GM21786 (cell line): Measurements from ENCODE around the gene ONECUT3.
"Not testable (repeated sequence)": the region's sequence is repeated elsewhere in the genome, so short reads cannot be mapped to it uniquely, and the experiment has no call there.

Experiments used
- ATAC-seq: cut with Tn5 transposase; IDR thresholded peaks from one replicate; pipeline ENCODE4 v1.9.1; 2021; ENCODE audit not compliant: unreplicated experiment

ONECUT3 gene

DNA sequence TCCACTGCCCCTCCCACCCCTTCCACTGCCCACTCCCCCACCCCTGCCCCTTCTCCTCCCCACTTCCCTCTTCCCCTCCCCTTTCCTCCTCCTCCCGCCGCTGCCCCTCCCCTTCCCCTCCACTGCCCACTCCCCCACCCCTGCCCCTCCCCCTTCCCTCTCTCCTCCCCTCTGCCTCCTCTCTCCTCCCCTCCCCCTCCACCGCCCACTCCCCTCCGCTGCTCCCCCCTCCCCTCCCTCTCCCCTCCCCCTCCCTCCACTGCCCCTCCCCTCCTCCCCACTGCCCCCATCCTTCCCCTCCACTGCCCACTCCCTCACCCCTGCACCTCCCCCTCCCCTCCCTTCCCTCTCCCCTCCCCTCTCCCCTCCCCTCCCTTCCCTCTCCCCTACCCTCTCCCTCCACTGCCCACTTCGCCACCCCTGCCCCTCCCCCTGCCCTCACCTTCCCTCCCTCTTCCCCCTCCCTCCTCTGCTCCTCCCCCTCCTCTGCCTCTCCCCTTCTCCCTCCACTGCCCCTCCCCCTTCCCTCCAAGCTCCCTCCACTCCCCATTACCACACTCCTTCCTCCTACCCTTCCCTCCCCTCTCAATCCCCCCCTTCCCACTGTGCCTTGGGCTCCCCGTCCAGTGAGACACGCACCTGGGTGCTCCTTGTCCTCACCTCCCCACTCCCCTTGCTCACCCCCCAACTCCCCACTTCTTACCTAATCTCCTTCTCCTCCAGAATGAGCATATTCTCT is 36.9 kb downstream of the ONECUT3 start:
- no peak for ATAC-seq

DNA sequence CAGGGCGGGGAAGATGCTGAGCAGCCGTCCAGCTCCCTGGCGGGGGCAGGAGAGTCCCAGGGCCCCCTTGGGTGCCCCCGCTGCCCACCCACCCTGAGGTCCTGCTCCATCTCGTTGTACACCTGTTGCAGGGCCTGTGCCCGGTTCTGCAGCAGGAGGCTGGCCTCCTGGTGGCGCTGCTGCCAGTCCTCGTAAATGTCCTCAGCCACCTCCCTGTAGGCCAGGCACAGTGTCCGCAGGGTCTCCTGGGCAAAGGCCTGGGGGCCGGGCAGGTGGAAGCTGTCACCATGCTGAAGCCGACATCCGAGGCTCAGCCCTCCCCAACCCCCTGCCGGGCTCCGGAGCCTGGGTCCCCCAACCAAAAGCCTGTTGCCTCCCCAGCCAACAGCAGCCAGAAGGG is 38.6 kb downstream of the ONECUT3 start:
- no peak for ATAC-seq

DNA sequence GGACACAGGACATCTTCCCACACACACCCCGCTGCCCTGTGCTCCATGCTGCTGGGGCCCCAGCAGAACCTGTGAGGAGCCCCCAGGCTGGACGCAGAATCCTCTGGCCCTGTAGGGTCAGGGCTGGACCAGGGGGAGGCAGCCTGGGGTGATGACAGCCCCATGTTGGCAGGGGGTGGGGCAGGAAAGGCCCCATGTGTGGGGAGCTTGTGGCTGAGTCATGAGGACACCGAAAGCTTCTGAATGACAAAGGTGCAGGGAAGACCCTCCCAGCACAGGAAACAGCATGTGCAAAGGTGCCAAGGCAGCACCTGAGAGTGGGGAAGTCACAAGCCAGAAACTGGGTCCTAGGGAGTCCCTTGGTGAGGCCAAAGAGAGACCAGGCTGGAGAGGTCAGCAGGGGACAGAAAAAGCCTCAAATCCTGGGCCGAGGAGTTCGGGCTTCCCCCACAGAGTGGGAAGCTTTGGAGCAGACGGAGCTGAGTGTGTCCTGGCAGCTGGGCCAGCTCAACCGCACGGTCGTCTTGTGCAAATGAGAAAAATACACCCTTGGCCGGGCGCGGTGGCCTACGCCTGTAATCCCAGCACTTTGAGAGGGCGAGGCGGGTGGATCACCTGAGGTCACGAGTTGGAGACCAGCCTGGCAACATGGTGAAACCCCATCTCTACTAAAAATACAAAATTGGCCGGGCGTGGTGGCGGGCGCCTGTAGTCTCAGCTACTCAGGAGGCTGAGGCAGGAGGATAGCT is 41.3 kb downstream of the ONECUT3 start:
- no peak for ATAC-seq

DNA sequence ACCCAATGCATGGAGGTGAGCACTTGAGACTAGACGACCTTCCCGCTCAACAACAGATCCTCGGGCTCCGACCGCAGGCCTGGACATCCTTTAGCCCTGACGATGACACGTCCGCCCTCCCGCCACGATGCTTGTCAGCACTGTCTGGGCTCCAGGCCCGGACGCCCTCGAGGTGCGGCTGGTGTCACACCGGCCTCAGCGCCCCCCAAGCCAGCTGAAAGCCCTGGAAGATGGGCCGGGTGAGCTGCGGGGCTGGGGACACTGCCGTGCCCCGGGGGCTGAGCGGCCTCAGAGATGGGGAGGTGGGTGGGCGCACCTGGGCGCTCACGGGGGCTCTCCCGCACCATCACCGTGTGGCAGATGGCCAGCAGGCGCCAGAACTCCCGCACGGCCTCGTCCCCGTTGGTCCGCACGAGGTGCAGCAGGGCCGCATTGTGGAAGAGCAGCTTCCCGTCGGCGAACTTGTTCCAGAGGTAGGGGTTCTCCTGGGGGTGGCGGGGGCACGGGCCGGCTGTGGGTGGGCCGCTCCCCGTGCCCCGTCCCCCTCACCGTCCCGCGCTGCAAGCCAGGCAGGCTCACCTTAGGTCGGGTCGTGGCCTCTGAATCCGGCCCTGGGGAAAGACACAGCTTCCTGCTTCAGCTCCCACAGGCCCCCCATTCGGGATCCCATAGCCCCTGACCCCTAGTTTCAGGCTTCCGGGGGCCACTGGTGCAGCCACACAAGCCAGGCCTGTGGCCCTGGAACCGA is 43.3 kb downstream of the ONECUT3 start:
- no peak for ATAC-seq

DNA sequence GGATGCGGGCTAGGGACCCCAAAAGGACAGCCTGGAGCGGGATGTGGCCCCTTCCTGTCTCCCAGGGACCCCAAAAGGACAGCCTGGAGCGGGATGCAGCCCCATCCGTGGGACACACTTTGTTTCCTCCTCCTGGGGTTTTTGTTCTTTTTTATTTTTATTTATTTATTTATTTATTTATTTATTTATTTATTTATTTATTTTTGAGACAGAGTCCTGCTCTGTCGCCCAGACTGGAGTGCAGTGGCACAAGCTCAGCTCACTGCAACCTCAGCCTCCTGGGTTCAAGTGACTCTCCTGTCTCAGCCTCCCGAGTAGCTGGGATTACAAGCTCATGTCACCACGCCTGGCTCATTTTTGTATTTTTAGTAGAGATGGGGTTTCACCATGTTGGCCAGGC is 44.0 kb downstream of the ONECUT3 start:
- ATAC-seq, result not testable (repeated sequence)

DNA sequence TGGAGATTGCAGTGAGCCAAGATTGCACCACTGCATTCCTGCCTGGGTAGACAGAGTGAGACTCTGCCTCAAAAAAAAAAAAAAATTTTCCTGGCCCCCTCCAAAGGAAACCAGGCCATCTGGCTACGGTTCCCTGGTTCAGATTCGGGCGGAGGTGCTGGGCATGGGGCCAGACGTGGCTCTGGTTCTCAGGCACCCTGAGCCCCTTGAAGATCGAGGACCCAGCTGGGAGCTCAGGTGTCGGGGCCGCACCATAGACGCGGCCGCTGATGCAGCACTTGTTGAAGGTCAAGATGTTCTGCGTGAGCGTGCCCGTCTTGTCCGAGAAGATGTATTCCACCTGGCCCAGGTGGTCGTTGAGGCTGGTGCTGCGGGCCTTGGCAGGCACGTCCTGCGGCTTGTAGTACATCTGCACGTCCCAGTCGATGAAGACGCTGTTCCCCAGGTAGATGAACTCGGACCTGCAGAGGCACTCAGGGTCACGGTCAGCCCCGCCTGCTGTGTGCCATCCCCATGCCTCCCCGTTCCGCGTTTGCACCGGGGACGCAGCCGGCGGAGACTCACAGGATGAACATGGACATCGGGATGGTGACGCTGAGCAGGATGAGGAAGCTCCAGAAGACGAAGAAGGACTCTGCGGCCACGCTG is 46.5 kb downstream of the ONECUT3 start:
- ATAC-seq, result no peak

DNA sequence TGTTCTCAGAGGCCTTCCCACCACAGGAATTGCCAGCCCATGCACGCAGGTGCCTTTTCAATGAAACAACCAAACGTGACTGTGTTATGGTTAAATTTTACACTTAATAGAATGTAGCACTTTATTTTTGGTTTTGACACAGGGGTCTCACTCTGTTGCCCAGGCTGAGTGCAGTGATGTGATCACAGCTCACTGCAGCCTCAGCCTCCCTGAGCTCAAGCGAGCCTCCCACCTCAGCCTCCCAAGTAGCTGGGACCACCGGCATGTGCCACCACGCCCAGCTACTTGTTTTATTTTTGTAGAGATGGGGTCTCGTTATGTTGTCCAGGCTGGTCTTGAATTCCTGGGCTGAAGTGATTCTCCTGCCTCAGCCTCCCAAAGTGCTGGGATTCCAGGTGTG is 51.6 kb downstream of the ONECUT3 start:
- no peak for ATAC-seq

DNA sequence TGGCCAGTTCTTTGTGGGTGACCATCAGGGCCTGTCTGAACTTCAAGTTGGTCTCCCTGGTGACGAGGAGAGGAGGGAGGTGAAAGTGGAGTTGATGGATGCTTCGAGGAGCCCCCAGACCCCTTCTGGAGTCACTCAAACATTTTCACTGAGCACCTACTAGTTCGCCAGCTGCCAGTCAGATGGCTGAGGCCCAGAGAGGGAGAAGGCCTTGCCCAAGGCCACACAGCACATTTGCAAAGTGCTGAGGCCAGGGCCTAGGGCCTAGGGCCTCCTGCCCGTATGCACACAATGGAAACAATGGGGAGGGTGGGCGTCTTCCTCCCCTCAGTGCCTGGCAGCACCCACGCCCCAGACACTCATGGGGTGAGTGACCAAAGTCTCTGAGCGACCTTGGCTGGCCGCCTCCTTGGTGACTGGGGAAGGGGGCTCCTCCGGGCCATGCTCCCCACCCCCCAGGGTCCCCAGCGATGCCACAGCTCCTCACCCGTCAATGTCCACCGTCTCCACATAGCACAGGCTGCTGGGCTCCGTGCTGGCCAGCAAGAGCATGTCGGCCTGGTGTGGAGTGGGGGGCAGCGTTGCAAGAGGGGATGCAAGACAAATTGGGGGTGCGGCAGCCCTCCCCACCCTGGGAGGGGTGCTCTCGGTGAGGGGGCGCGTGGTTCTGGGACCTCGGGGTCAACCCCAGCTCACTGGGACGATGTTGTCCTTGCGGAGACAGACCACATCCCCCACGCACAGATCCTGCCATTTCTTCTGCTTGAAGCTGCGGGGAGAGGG is 52.3 kb downstream of the ONECUT3 start:
- no peak for ATAC-seq

DNA sequence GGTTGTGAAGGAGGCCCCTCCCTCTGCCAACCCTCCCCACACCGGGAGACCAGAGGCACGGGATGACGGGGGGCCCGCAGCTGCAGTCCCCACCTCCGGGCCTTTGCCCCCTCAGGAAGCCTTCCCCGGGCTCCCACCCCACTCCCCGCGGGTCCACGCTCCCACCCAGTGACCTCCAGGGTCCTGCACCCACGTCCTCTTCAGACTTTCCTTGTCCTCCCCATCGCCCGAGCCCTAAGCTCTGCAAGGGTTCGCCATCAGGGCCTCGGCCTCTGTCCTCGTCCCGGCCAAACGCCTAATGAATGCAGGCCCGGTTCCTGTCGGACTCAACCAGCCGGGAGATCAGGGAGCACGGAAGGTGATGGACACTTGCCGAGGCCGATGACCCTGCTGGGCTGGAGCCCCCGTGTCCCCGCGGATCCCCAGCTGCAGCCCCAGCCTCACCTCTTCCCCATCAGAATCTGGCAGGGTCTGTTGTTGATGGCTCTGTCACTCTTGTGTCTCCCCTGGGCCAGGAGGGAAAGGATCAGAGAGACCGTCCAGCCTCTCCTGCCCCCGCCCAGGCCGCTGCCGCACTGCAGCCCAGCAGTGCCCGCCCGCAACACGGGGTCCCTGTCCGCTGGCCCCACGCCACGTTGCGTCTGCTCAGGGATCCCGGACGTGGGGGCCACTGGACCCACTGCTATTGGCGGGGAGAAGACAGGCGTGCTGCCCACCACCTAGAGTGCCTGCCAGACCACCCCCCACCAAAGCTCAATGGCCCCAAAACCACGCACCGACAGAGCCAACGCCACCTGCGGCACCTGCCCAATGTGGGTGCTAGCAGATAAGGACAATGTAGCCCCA is 53.1 kb downstream of the ONECUT3 start:
- no peak for ATAC-seq

DNA sequence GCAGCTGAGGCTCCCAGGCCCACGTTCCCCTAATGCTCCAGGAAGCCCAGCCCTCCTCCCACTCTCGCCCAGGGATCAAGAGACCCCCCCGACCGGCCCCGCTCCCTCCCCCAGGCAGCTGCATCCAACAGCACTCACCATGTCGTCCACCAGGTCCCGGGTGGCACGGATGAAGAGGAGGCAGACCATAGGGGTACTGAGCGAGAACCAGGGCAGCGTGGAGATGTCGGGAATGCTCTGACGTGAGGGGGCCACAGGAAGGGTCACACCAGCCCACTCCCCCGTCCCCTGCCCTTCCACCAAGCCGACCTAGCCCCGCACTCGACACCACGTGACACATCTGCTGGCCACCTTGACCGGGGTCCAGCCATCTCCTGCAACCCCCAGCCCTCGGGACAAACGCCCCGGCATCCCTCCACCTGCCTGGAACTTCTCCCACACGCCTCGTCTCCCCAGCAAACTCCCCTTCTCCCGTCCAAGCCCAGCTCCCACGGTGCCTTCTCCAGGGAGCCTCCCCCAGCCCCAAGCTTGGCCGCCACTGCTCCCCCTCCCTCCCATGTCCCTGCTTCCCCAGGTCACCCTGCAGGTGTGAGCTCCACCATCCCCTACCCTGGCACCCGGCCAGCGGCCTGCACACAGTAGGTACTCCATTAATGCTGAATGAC is 53.9 kb downstream of the ONECUT3 start:
- no peak for ATAC-seq

DNA sequence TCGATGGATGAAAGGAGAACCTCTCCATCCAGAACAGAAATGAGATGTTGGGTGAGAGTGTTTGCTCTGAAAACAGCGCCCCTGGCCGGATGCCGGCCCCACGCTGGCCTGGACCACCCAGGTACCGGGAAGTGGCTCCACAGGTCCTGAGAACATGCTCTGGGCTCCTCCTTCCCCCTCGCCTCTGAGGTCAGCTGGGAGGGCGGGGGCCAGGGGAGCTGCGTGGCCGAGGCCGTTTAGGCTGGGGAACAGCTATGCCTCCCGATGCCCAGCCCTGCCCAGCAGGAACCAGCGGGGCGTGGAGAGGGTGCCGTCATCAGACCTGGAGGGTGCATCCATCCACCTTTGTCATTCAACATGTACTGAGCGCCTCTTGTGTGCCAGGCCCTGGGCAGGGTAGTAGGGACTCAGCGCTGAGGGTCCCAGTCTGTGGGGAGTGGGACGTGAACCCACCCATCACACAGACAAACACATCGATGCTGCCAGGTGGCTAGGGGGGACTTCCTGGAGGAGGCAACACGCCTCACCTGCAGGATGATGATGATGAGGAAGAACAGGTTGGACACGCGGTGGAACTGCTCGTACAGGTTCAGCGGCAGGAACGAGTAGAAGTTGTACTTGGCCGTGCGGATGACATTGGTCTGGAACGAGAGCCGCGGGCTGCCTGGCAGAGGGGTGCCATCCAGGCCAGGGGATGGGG is 54.5 kb downstream of the ONECUT3 start:
- ATAC-seq, result no peak

DNA sequence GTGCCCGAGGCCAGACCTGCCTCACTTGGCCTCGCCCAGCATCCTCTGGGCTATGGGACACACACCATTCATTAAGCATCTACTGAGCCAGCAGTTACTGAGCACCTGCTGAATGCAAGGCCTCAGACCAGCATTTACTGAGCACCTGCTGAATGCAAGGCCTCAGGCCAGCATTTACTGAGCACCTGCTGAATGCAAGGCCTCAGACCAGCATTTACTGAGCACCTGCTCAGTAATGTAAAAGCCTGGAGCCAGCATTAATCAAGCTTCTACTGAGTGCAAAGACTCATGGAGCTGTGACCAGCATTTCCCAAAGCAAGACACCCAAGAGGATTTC is 55.1 kb downstream of the ONECUT3 start:
- ATAC-seq, result no peak

DNA sequence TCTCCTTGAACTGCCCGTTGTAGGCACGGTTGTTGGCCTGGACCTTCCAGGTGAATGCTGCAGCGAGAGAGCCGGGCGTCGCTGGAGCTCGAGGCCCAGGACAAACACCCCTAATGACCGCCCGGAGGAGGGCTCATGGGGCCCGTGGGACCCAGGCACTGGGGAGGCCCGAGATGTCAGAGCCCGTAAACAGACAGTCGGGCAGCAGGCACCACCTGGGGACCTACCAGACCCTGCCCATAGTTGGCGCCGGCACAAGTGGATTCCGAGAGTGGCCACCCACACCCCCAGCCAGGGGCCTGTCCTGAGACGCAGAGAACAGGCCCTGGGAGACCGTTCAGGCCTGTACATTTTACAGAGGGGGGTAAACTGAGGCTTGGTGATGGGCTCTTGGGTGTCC is 56.4 kb downstream of the ONECUT3 start:
- no peak for ATAC-seq

DNA sequence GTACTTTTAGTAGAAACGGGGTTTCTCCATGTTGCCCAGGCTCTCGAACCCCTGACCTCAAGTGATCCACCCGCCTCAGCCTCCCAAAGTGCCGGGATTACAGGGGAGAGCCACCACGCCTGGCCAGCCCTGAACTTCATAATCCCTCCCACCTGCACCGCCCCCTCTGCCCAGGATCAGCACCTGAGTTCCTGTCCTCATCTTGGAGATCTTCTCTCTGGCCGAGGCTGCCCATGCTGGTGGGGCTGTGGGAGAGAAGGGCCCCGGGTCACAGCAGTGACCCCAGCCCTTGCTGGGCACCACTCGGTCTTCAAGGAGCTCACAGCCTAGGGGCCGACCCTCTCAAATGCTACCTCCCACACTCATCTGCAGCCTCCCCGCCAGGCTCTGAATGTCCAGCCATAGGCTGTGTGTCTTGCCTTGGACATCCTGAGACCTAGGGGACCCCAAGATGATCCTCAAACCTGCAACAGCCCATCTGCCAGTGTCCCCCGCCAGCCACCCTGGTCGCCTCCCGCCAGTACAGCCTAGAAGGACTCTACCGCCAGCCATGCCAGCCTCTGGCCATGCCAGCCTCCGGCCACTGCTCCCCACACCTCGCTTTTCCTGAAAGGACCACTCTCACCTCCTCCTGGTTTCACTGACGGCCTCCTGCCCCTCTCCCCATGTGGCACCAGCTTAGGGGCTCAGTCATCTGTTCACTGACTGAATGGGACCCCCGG is 57.3 kb downstream of the ONECUT3 start:
- ATAC-seq, result no peak

DNA sequence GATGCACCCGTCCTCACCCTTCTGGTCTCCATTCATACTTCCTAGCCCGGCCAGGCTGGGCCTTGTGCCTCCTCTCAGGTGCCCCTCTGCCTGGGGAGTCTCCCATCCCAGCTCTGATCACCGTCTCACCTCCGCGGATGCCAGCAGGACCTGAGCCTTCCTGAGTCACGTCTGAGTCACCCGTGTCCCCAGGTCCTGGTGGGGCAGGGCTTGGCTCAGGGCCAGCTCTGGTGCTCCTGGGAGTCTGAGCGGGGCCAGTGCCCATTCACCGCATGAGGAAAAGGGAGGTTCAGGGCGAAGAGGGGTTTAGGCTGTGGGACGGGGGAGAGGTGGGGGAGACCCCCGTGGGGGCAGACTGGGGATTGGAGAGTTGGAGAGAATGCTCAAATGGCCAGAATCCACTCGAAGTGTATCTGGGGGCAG is 58.2 kb downstream of the ONECUT3 start:
- ATAC-seq, result no peak

DNA sequence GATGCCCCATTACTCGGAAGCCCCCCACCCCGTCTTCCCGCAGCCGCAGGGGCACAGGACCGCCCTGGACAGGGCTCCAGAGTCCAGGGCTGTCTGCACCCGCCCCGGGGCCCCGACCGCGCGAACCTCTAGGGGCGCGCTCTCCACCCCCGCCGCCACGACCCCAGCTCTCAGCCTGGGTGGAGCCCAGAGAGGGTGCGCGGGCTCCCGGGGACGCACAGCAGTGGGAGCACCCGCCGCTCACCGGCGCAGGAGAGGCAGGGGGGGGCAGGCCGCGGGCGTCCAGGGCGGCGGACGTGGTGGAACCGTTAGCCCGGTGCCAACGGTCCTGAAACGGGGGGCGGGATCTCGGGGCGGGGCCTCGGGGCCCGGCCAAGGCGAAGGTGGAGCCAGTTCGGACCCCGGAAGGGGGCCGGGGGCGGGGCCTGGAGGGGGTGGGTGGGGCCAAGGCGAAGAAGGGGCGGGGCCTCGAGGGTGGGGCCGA is 58.7 kb downstream of the ONECUT3 start, which contains the start of gene ATP8B3:
Gene ATP8B3 (minus strand): TSS at position 335 of the 484 bp plus-strand sequence. CDS start 540 bp downstream, outside the sequence.
- no peak for ATAC-seq

DNA sequence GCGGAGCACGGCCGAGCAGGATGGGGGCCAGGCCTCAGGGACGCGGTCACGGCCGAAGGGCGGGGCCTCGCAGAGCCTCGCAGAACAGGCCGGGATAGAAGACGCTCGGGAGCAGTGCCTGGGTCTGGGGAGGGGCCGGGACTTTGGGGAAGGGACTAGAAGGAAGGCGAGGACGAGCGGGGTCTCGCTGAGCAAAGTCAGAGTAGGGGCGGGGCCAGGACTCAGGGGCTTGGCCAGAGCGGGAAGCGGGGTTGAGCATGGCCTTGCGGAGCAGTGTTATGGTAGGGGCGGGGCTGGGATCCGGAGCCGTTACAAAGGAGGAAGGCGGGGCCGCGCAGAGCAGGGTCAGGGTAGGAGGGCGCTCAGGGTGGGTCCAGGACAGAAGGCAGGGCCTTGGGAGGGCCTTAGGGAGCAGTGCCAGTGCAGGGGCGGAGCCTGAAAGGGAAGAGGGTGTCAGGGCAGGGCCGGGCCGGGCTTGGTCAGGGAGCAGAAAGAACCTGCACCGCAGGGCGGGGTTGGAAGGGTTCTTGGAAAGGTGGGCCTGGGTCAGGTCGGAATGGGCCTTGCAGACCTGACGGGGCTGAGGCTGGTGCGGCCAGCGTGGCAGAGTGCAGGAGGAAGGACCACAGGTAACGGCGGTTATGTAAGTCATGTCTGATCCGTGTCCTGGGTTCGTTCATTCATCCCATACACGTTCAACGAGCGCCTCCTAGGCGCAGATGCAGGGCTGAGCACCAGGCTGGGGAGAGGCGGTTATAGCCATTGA is 59.3 kb downstream of the ONECUT3 start:
- ATAC-seq, result peak; percentile 84
